ENCODE measurements around the gene TTLL11.

TTLL11 gene

DNA sequence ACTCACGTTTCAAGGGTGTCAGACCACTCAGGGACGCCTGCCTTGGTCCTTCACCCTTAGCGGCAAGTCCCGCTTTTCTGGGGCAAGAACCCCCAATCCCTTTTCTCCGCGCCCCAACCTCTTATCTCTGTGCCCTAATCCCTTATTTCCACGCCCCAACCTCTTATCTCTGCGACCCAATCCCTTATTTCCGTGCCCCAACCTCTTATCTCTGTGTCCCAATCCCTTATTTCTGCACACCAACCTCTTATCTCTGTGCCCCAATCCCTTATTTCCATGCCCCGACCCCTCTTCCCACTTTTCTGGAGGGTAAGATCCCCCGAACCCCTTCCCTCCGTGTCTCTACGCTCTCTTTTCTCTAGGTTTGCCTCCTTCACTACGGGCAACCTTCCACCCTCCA, 302.3 kb downstream of the TTLL11 start:
- TF ChIP-seq ZFX (IDR thresholded peaks at IDR 0.05; ENCODE audit: borderline replicate concordance), result no peak
- TF ChIP-seq, protein P1, sequence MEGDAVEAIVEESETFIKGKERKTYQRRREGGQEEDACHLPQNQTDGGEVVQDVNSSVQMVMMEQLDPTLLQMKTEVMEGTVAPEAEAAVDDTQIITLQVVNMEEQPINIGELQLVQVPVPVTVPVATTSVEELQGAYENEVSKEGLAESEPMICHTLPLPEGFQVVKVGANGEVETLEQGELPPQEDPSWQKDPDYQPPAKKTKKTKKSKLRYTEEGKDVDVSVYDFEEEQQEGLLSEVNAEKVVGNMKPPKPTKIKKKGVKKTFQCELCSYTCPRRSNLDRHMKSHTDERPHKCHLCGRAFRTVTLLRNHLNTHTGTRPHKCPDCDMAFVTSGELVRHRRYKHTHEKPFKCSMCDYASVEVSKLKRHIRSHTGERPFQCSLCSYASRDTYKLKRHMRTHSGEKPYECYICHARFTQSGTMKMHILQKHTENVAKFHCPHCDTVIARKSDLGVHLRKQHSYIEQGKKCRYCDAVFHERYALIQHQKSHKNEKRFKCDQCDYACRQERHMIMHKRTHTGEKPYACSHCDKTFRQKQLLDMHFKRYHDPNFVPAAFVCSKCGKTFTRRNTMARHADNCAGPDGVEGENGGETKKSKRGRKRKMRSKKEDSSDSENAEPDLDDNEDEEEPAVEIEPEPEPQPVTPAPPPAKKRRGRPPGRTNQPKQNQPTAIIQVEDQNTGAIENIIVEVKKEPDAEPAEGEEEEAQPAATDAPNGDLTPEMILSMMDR (IDR thresholded peaks at IDR 0.05), result no peak
- H3K27ac ChIP-seq, result no peak overlapping the region

DNA sequence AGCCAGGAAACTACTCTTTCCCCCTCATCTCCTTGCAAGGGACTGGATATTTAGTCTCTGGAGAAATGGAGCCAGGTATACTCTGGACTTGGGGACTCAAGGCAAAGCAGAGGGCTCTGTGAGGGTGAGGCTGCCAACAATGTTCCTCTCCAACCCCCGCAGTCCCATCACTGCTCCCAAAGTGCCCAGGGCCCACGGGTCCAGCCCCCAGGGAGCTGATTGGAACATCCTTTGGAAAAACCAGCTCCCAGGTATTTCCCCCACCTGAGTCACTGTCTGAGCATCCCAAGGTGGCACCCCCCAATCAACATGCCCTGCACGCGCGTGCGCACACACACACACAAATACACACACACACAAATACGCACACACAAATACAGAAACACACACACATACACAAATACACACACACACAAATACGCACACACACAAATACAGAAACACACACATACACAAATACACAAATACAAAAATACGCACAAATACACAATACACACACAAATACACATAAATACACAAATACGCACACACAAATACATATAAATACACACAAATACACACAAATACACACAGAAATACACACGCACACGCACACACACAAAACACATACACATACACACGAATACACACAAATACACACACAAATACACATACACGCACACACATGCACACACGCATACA, 304.3 kb downstream of the TTLL11 start:
- TF ChIP-seq ZFX (IDR thresholded peaks at IDR 0.05; ENCODE audit: borderline replicate concordance), result no peak
- TF ChIP-seq, protein P1 (IDR thresholded peaks at IDR 0.05), result no peak
- H3K27ac ChIP-seq, result no peak overlapping the region

DNA sequence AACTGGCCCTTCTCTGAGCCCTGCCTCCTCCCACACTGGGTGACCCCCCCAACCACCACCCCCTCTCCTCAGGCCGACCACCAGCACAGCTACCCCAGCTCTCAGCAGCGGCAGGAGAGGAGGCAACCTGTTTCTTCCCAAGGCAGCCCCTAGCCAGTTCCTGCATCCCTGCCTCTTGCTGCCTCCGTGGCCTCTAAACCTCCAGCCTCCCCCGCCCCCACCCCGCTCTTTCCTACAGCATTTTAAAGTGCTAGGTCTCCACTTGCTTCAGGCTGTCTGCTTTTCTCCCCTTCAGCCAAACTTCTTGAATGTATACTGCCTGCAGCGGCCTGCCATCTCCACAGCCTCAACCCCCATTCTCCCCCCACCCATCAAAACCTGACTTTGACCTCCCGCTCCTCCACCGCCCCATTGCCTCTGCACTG, 306.1 kb downstream of the TTLL11 start:
- no peak overlapping the region for H3K27ac ChIP-seq

DNA sequence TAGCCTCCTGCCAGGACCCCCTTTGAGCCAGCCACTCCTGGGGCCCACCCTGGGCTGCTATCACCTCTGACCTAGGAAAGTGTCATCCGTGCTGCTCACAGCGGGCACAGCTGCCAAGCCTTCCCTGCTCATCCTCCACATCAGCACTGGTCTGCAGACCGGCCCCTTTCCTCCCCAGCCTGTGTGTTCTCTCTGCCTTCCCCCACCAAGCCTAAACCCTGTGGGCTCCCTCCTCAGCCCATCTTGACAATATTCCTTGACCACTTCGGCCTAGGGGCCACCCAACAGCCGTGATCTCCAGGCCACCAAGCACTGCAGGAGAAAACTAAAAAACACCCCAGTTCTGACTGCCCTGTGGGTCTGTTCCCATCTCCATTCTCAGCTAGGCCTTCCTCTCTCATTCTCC, 306.6 kb downstream of the TTLL11 start:
- no peak overlapping the region for H3K27ac ChIP-seq
- no peak for TF ChIP-seq ZFX (IDR thresholded peaks at IDR 0.05; ENCODE audit: borderline replicate concordance)
- TF ChIP-seq, protein P1 (IDR thresholded peaks at IDR 0.05), result no peak

More for the DNA sequence above, 306.1 kb downstream of the TTLL11 start:
- TF ChIP-seq, protein P1 (IDR thresholded peaks at IDR 0.05), result no peak
- no peak for TF ChIP-seq ZFX (IDR thresholded peaks at IDR 0.05; ENCODE audit: borderline replicate concordance)

DNA sequence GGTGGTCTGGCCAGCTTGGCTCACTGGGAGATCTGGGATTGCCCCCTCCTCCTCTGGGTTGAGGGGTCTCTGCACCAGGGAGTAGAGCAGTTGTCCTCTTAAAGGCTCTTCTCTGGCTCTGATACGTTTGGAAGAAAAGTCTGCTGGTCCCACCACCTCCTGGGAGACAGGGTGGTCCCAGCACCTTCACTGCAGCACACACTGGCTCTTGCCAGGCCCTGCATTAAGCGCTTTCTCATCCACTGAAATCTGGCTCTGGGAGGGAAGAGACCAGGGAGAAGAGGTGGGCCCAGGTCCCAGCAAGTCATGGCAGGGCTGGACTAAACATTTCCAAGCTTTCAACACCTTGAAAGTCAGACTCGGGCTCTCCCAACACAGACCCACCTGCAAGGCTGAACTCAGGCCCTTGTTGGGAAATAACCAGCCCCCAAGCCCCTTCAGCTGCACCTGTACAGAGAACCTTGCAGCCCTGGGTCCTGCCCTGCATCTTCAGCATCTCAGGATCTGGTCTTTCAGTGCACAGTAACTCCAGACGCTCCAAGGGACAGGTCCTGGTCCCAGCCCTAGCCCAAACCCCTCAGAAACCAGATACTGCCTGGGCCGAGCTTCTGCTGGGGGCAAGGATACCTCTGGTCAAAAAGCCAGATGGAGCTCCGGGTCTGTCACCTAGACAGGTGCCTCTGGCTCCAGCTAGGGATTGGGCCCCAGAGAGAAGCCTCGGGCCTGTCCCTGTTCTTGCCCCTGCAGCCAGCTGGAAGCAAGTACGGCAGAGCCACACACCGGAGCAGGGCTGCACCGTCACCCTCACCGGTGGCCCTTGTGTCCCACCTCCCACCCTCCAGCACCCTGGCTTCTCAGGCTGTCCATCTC, 307.2 kb downstream of the TTLL11 start:
- no peak overlapping the region for H3K27ac ChIP-seq
- no peak for TF ChIP-seq ZFX (IDR thresholded peaks at IDR 0.05; ENCODE audit: borderline replicate concordance)
- TF ChIP-seq, protein P1 (IDR thresholded peaks at IDR 0.05), result no peak

DNA sequence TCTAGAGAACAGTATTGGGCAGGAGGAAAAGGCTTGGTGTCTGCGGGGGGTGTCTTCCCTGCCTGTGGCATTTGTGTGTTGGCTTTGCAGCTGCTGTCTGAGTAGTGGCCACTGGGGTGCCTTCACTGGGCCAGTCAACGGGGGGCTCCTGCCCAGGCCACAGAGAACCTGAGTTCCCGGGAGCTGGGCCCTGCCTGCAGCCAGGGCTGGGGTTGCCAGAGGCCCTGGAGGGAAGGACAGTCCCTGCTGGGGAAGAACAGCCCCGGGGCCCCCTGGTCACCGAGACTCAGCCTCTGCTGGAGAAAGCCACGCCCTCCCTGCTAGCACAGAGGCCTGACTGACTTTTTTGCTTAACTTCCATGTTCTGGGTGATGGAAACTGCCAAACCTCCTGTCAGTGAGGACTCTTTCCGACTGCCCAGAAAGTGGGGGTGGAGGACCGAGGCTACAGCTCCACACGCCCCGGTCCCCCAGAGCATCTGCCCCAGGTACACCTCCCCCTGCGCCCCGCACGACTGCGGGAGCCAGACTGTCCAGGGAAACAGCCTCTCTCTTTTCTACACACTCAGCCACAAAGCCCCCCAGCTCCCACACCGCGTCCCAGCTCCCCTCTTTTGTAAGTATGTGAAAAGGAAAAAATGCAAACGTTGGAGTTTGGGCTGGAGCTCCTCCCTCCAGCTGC, 308.2 kb downstream of the TTLL11 start:
- H3K27ac ChIP-seq, result no peak overlapping the region
- TF ChIP-seq ZFX (IDR thresholded peaks at IDR 0.05; ENCODE audit: borderline replicate concordance), result no peak
- TF ChIP-seq, protein P1 (IDR thresholded peaks at IDR 0.05), result no peak

Measured in 22Rv1 (cell line).